Dermis blood vessel endothelial cell (primary cell): ENCODE data around the gene ZSWIM6. TPM values are rescaled to one million over a fixed set of nuclear protein-coding genes. Genes with fewer than 3 reads are reported as not detected.

ENCODE experiments used
- DNase-seq: peaks from one replicate; pipeline ENCODE4 v3.0.0; 2010
- total RNA-seq: library from RNA; depleted of rRNA; stranded (reverse); fragments of >200 nt; gene quantifications from 2 replicates; pipeline ENCODE4 v1.2.3, GENCODE V29; 2014

The ZSWIM6 gene
- total RNA-seq, 1 donor from 2014 or later, result 9.4 TPM

DNA sequence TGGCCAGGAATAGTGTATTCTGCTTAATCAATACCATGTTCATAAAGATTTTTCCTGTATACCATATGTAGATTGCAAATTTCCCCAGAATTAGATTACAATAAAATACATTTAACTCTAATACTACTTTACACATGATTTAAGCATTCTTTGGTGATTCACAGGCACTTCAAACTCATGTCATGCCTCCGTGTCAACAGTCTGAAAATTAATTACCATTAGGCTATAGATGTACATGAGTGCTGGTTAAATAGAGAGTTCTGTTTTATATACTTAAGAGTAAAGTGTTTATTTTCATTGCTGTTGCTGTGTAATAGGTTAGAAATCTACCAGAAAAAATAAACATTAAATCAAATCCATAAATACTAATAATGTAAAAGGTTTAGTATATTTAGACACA, 159.8 kb downstream of the ZSWIM6 start:
- DNase-seq, result no peak

DNA sequence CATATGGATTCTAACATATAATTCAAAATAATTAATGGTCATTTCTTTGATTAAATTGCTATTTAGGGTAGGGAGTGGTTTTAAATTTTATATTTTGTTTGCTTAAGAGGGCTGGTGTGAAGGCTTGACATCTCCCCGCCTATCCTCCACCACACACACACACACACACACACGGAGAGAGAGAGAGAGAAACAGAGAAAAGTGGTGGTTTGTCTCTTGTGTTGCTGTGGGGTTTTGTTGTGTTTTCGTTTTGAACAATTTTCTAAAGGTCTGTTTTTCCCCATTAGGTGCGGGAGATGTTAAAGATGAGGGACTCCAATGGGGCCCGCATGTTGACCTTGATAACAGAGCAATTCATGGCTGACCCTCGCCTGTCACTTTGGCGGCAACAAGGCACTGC, 161.9 kb downstream of the ZSWIM6 start:
- DNase-seq, result no peak

DNA sequence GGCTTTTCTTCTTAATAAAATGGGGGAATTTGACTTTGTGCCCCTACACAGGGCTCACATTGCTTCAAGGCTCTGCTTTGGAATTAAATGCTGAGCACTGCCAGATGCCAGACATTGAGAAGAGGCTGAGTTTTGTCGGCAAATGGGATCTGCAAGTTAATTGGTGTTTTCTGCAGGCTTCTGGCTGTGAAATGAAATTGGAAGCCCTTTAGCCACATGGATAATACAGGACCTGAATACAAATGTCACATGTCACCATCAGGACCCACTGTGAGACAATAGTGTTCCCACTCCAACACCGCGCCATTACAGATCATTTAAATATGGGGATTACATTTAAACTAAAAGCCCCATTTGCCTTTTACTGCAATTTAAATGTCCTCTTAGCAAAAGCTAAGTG, 164.4 kb downstream of the ZSWIM6 start:
- no peak for DNase-seq

DNA sequence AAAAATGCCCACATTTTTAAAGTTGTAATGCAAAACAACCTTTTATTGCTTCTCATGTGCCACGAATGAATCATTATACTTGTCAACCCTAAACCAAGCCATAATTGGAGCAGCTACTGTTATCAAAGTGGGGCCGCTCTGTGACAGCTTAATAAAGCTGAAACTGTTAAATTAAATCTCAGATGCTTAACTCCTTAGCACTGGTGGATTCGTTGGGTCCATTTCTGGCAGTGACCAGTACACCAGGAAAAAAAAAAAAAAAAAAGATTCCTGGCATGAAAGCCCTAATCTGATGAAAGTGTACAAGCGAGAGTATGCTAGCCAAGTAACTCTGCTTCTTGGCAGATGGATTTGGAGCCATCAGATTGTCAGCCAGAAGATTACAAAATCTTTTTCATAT, 164.8 kb downstream of the ZSWIM6 start:
- DNase-seq, result no peak

DNA sequence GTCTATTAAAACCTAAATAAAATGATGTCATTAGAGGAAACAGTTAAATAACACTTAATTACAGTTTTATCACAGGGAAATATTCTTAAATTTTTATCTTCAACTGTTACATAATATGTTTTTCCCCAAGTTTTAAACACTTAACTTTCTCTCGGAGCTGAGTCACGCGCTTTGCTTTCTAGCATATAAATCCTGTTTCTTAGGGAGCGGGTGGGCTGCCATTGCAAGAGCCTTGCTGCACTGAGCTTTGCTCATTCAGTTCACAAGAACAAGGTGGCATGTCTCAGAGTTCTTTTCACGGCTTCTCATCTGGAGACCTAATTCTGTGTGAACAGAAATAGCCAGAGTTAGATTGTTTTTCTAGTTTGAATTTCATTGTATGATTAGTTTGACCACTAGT, 166.1 kb downstream of the ZSWIM6 start:
- no peak for DNase-seq

DNA sequence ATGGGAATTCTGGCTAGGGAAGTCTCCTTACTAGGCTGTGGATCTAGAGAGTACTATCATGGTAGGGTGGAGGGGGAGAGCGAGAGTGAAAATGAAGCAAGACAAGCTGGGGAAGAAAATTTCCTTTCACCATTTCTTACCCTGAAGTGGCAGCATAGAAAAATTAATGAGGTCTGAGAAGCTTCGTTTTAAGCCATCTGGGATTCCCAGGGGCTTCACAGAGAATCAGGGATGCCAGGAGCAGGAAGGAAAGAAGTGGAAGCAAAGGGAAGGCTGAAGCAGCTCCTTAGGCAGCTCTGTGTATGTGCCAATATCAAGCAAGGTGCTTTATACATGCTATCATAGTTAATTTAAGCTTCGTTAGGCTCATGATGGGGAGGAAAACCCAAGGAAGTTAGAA, 169.9 kb downstream of the ZSWIM6 start:
- DNase-seq, result no peak

DNA sequence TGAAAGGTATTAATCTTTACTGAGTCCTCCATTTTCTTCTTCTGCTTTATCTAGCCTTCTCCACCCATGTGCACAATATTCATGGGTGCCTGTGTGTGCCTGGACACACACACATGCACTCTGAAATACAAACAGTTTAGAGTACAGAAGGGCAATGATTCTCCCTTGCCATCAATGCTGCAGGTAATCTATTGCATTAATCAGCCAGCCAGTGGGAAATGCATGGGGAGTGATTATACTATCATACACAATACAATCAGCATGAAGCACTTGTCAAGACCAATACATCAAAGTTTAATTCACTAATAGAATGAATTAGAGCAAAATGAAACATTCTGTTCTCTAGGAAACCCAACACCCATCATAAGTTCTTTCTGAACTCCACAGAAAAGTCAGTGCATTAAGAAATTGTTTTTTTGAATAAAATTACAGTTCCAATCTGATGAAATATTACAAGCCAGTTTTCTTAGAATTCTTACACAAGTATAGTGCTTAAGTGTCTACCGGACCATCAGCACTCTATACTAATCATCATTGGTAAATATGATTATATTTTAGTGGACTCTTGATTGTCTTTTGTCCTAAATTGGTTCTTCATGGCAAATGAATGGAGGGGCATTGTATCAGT, 172.2 kb downstream of the ZSWIM6 start:
- no peak for DNase-seq

DNA sequence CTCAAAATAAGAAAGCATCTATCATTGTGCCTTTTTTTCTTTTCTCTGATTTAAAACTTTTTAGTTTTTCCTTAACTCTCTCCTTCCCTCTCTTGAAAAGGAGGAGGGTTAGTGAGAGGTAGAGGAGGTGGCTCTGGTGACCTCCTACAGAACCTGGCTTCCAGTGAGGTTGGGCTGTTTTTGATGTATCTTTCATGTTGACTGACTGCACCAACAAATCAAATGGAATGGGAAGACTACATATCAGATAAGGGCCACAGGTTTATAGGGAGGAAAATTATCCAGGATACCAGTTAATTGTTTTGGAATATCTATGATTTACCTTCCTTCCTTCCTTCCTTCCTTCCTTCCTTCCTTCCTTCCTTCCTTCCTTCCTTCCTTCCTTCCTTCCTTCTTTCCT, 173.2 kb downstream of the ZSWIM6 start:
- DNase-seq, result no peak

DNA sequence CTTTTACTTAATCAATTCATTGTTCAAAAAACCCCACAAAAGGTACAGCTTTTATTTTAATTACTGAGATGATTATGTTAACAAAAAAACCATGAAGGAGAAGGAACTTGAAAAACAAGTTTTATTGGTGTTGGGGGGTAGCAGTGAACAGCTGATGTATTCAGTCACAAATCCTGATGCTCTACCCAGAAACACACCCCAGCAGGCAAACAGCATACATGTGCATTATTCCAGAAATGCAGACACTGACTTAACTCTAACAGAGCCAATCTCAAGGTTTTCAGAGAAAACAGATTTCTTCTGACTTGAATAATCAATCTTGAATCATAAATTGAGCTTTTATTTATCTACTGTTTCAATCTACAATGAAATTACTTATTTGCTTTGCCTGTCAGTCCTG, 175.2 kb downstream of the ZSWIM6 start:
- no peak for DNase-seq

DNA sequence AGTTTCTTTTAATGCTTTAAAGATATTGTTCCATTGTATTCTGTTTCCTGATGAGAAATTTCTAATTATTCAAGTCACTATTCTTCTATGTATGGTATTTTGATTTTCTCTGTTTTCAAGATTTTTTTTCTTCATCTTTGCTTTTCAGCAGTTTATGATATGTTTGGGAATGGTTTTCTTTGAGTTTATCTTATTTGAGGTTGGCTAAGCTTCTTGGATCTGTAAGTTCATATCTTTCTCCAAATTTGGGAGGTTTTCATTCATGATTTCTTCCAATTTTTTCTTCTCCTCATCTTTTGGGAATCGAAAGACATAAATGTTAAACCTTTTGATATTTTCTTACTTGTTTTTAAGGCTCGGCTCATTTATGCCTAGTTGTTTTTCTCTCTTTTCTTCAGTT, 184.9 kb downstream of the ZSWIM6 start:
- DNase-seq, result no peak

DNA sequence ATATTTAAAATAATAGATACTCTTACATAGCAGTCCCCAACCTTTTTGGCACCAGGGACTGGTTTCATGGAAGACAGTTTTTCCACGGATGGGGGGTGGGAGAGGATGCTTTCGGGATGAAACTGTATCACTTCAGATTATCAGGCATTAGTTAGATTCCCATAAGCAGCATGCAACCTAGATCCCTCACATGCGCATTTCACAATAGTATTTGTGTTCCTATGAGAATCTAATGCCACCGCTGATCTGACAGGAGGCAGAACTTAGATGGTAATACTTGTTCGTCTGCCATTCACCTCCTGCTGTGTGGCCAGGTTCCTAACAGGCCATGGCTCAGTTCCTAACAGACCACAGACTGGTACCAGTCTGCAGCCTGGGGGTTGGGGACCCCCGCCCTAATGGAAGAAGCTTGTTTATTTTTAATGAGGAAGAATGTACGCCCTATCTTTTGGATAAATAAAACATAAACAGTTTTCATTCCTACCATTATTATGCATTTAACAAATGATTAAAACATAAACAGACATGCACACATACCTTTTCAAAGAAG, 187.7 kb downstream of the ZSWIM6 start:
- DNase-seq, result no peak

DNA sequence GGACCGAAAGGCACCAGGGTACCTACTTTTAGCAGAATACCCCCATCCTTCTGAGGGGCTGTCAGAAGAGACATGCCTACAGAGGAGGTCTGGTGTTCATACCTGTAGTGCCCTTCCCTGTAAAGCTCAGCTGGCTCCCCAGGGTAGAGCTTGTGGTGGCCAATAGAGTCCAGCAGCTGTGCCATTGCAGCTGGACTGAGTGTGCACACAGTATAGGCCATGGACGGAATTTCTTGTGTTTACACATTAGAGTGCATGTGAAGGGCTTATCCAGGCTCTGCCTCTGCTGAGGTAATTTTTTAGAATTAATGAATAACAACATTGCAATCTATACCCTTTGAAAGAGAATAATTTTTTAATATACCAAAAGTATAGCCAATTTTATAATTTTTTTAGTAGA, 191.0 kb downstream of the ZSWIM6 start:
- DNase-seq, result no peak

DNA sequence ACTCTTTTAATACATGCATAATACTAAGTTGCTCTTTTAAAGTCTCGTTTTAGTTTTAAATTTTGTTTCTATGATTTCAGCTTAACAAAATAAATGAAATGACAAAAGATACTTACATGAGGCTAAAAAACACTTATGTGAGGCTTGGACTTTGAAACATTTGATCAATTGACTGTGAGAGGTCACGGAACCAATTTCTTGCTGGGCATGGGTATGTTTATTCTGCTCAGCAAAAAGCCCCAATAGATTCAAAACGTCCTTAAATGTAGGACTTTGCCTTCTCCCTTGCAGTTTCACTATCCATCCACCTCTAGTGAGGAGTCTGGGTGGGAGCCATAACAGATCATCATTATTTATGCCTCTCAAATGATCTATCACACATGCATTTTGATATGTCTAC, 191.9 kb downstream of the ZSWIM6 start:
- no peak for DNase-seq

DNA sequence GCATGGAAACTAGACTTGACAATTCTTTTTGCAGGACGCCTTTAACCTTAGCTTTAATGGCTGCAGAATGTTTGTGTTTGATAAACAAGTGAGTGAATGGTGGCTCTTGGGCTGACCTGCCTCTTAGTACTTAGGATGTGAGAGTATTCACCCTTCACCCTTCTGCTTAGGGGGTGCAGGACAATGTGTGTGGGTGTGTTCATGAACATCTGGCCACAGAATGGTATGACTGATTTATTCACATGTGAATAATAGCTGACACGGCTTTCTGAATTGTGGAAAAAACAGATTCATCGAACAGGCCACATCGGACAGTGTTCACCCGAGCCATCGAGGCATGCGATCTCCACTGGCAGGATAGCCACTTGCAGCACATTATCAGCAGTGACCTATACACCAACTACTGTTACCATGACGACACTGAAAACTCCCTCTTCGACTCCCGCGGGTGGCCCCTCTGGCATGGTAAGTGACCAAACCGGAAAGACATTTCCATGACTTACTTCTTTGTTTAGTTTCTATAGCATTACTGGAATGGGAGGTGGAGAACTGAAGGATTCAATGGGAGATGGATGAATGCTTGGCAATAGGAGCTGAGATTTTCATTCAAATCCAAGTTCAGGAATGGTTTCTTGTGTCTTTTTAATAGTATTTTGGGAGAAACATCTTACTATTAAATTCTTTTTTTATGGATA, 193.6 kb downstream of the ZSWIM6 start:
- DNase-seq, result no peak

DNA sequence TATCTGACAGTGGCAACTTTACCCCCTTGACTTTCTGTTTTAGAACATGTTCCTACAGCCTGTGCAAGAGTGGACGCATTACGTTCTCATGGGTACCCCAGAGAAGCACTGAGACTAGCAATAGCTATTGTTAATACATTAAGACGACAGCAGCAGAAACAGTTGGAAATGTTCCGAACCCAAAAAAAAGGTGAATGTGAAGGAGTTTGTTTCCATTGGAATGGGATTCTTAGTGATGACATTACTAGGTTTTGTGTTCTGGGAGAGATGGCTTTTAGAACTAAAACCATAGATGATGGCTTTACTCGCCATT, 194.1 kb downstream of the ZSWIM6 start:
- DNase-seq, result no peak

DNA sequence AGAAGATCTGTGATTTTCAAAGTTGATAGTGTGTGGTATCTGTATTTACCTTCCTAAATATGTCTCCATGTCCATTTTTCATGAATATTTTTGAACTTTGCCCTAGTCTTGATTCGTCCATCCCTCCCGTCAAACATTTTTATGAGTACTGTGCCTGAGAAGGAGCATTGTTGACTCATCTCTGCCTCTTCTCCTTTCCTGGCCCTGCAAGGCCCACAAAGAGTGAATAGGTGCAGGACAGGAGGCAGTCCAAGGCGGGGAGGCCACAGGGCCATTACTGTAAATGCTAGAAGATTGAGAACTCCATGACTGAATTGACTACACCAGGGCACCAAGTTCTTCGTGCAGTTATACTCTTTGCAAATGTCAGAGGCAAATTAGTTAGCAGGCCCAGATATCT, 200.9 kb downstream of the ZSWIM6 start:
- no peak for DNase-seq

DNA sequence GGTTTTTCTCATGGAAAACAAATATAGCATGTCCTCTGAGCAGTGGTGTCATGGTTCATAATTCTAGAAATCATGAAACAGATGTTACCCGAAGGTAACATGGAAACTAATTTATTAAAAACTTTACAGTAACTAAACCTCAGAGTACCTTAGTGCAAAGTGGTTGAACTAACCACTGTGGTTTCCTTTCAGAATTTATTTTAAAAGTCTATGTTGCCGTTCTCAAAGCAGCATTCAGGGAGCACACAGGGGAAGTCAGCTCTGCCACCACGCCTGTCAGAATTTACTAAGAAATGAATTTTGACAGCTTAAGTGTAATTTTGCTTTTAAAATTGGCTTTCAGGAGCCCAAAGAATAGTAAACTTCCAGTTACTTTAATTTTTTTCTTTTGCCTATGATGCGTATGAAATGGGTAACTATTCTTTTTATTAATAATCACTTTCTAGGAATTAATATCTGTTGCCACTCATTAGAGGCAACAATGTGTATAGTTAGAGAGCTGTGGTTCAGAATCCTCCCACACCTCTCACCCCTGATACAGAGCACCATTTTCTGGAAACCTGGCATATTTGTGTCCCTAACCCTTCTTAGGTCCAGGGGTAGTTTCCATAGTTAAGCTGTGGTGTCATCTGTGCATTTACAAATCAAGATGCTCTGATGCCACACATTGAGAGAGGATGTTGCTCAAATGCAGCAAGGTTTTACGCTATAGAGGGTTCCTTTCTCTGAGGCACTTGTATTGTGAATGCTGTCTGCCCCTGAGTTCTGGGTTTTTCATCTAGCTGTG, 202.6 kb downstream of the ZSWIM6 start:
- DNase-seq, result no peak

DNA sequence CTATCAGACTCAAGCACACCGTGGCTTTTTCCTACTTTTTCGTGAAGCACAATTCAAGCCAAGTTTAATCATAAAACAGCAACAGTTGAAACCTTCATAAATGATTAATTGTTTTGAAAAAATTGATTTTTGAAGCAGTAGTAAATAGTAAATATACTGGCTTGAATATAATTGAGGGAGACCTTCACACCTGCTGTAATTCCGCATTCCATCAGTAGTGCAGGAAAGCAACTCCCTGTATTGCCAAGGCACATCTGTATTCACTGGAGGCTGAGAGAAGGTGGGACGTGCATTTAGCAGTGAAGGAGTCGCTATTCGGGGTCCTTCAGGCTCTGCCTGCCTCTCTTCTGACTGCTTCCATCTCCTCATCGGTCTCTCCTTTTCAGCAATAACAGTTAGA, 203.8 kb downstream of the ZSWIM6 start:
- no peak for DNase-seq

DNA sequence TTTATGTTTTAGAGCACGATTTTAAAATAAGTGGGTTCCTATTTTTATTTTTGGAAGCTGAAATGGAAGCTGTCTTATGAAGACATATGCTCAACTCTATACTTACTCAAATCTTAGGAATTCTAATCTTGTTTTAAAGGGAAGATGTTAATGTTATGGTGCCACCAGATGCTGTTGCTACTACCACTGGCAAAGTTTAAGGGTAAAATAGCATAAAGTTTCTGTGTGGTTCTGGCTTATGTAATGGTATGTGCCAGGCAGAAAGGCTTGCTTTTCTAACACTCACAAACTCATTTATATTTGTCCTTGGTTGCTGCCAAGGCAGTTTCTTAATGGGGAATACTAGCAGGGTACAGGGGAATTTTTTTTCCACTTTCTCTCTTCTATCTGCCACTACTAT, 204.9 kb downstream of the ZSWIM6 start:
- DNase-seq, result no peak

DNA sequence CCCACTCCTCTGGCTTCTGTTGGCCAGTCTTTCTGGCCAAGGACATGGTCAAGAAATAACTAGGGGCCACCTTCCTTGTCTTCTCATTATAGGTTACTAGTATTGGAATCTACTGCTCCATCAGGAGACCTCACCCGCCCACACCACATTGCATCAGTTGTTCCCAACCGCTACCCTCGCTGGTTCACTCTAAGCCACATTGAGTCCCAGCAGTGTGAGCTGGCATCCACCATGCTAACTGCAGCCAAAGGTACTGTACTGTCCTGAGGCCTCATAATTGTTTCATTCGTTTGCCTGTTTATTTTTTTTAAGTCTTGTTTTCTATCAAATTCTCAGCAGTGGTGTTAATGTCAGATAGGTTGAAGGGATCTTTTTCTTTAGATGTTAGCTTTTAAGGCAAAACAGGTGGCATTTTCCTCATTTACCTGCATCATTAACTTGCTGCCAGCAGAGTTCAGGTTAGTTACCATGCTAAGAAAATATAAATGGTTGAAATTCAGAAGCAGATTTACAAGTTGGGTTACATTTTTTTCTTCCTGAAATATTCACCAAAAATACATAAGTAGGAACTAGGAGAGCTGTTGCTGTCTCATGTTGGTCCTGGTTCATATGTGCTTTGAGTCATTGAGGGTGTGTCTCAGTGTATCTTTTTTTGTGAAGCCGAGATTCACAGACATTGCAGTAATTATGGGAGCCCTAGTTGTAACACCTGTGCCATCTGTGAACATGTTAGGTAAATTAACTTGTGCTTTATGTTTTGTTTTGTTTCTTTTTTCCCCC, 206.9 kb downstream of the ZSWIM6 start:
- no peak for DNase-seq

DNA sequence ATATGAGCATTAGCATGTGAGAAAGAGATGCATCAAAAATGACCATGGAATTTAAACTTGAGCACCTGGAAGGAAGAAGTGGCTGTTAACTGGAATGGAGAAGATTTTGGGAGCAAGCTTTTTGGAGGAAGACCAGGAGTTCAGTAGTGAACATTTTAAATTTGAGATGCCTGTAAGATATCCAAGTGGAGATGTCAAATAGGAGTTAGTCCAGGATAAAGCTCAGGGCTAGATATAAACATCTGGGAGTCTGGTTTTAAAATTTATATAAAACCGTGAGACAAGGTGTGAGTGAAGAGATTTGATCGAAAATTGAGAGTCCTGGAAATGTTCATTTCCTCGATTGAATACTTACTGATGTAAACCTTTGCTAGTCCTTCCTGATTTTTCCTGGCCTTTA, 217.5 kb downstream of the ZSWIM6 start:
- DNase-seq, result no peak

DNA sequence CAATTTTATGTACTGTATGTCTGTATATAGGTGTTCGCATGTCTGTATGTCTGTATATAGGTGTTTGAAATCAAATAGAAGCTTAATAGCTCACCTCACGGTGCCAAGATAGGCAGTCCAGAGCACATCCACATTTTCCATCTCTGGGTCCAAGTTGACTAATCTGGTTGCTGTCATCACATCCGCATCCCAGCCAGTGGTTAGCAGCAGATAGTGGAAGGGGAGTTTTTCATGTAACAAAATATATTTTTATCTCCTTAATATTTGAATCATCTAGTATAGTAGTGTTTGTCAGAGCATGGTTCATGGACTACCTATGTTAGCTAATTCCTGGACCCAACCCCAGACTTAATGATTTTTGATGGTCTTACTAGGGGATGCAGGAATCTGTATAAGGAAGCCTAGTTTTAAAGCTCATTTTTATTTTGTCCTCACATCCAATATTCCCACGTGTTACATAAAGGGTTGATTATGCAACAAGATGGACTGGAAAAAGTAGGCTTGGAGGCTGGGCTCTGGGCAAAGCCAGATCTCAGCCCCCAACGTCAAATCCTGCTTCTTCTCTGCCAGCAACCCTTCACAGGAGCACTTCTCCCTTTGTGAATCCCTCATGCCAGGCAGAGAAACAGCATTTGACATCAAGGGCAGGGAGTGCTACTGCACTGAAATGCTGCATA, 219.7 kb downstream of the ZSWIM6 start:
- DNase-seq, result no peak

DNA sequence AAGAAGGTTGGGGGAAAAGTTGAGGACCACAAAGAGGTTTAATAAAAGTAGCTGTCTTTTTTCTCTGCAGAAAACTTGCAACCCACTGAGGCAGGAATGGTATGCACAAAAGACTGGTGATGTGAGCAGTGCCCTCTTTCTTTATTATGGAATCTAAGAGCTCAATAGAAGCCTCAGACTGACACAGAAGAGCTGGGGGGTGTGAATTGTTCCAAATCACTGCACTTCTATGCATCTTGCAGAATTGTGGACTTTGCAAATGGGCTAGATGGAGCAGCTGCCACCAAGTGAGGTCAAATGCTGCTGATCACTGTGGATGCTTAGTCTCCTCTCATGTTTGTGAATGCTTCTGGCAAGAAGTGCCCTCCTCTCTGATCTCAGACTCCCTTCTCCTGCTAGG, 227.1 kb downstream of the ZSWIM6 start:
- no peak for DNase-seq
